Tibial nerve (tissue), 4 donors: ENCODE results near the gene DEFB129. TPM values are rescaled to one million over a fixed set of nuclear protein-coding genes. Genes with fewer than 3 reads are reported as not detected.
"Not testable (repeated sequence)": the region's sequence is repeated elsewhere in the genome, so short reads cannot be mapped to it uniquely, and the experiment has no call there.

Experiments used
- DNase-seq, 2 donors: peaks; one replicate each; pipeline ENCODE4 v3.0.0-alpha.2; 2019; ENCODE audit warnings: low spot score in 2 of 2
- H3K27ac ChIP-seq, 4 donors: fragments of 200-600 bp; sonication (generic) in 3 of 4; one replicate each; pipeline ENCODE4 v1.5.1; 2017 to 2019; ENCODE audit warnings: mild to moderate bottlenecking in 1 of 4
- H3K27me3 ChIP-seq, 2 donors: fragments of 200-600 bp; sonication (generic) in 1 of 2; one replicate each; pipeline versions ENCODE4 v1.5.1 to v1.6.0; 2017 to 2019
- H3K36me3 ChIP-seq, 3 donors: fragments of 200-600 bp; sonication (generic); one replicate each; pipeline ENCODE4 v1.5.1; 2018 to 2019
- H3K4me1 ChIP-seq, 4 donors: fragments of 200-600 bp; sonication (generic) in 3 of 4; one replicate each; pipeline ENCODE4 v1.5.1; 2017 to 2019
- H3K4me3 ChIP-seq, 4 donors: fragments of 200-600 bp; sonication (generic) in 3 of 4; one replicate each; pipeline ENCODE4 v1.5.1; 2017 to 2019; ENCODE audit warnings: mild to moderate bottlenecking in 1 of 4, moderate library complexity in 1 of 4
- H3K9me3 ChIP-seq, 4 donors: fragments of 200-600 bp; sonication (generic) in 3 of 4; one replicate each; pipeline ENCODE4 v1.5.1; 2017 to 2019
- EP300 ChIP-seq, 2 donors: sonication (generic); formaldehyde crosslinking; IDR thresholded peaks; one replicate each; pipeline ENCODE4 v1.6.1; 2017; ENCODE audit warnings: antibody characterized with exemption in 2 of 2, mild to moderate bottlenecking in 1 of 2
- POLR2A ChIP-seq, 2 donors: fragments of 450-650 bp; IDR thresholded peaks; one replicate each; pipeline ENCODE4 v1.6.1; 2017; ENCODE audit warnings: antibody characterized with exemption in 2 of 2, mild to moderate bottlenecking in 2 of 2, moderate library complexity in 2 of 2
- WGBS, 2 donors: methylation state at CpG; one replicate each; pipeline ENCODE4 v1.1.5; 2018; 5-methylcytosine and 5-hydroxymethylcytosine counted together
- total RNA-seq, 4 donors: library from RNA; depleted of rRNA; stranded (reverse); fragments of >200 nt; gene quantifications; one replicate each; pipeline ENCODE4 v1.1.0, GENCODE V29; 2016
- TF ChIP-seq, protein P1 (sequence below), 5 experiments: fragments of 200-600 bp in 3 of 5; fragments of 450-650 bp in 2 of 5; sonication (generic) in 3 of 5; IDR thresholded peaks; one replicate each; pipeline ENCODE4 v1.5.1; 2016 to 2019; ENCODE audit warnings: antibody characterized with exemption in 5 of 5, mild to moderate bottlenecking in 3 of 5, moderate library complexity in 2 of 5

The DEFB129 gene
- total RNA-seq, 4 donors from 2014 or later, result not detected

- Histone ChIP-seq H3K4me3 (no peak overlapping the region), H3K36me3 (no peaks in the 10 kb centered on the region), H3K4me1 (no peaks in the 10 kb centered on the region), H3K9me3 (no peaks in the 10 kb centered on the region), H3K27me3 (peaks cover 0 to 3% of the 10 kb centered on the region in 2 donors), H3K27ac (no peak overlapping the region)
- TF ChIP-seq EP300 (IDR thresholded peaks at IDR 0.05) (no peak), POLR2A (IDR thresholded peaks at IDR 0.05) (no peak)
- TF ChIP-seq, protein P1, sequence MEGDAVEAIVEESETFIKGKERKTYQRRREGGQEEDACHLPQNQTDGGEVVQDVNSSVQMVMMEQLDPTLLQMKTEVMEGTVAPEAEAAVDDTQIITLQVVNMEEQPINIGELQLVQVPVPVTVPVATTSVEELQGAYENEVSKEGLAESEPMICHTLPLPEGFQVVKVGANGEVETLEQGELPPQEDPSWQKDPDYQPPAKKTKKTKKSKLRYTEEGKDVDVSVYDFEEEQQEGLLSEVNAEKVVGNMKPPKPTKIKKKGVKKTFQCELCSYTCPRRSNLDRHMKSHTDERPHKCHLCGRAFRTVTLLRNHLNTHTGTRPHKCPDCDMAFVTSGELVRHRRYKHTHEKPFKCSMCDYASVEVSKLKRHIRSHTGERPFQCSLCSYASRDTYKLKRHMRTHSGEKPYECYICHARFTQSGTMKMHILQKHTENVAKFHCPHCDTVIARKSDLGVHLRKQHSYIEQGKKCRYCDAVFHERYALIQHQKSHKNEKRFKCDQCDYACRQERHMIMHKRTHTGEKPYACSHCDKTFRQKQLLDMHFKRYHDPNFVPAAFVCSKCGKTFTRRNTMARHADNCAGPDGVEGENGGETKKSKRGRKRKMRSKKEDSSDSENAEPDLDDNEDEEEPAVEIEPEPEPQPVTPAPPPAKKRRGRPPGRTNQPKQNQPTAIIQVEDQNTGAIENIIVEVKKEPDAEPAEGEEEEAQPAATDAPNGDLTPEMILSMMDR (IDR thresholded peaks at IDR 0.05), result no peak
- 50 to 64% methylated on average over 1 of the region's 1 CpG for WGBS, 2 donors
- no peak for DNase-seq
Measured at GRCh38 chr20:215796-216195, 11.3 kb upstream of the DEFB129 start.

GRCh38 chr20:217266-217665 lies 9.8 kb upstream of the DEFB129 start:
- Histone ChIP-seq H3K27me3 (peaks cover 0 to 3% of the 10 kb centered on the region in 2 donors), H3K27ac (no peak overlapping the region), H3K4me3 (no peak overlapping the region), H3K4me1 (no peaks in the 10 kb centered on the region), H3K9me3 (no peaks in the 10 kb centered on the region), H3K36me3 (no peaks in the 10 kb centered on the region)
- no peak for DNase-seq
- WGBS, 2 donors, result 79 to 81% methylated on average over 1 of the region's 1 CpG
- TF ChIP-seq POLR2A (IDR thresholded peaks at IDR 0.05), result no peak
- TF ChIP-seq EP300 (IDR thresholded peaks at IDR 0.05), result no peak
- TF ChIP-seq, protein P1 (IDR thresholded peaks at IDR 0.05), result no peak

DNA sequence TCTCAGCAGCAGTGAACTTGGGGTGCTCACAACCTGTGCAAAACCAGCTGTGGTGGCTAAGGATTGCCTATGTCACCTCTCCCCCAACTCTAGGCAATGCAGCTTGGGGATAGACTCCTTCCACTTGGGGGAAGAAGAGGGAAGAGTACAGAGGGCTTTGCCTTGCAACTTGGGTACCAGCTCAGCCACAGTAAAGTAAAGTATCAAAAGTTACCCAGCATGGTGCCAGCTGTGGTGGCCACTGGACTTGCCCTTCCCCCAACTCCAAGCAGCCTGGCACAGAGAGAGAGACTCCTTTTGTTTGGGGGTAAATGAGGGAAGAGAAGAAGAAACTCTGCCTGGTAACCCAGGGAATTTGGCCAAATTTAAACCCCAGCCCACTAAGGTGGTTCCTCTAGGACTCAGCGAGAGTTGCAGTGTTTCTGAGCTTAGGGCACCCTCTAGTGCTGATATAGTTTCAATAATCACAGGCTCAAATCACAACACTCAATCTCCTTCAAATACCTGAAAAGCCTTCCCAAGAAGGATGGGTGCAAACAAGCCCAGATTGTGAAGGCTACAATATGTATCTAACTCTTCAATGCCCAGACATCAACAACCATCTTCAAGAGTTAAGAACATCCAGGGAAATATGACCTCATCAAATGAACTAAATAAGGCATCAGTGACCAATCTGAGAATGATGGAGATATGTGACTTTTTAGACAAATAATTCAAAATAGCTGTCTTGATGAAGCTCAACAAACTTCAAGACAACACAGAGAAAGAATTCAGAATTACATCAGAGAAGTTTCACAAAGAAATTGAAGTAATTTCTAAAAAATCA lies 7.6 kb upstream of the DEFB129 start:
- no peak for DNase-seq
- Histone ChIP-seq H3K36me3 (no peaks in the 10 kb centered on the region), H3K27ac (no peak overlapping the region), H3K27me3 (peaks cover 0 to 4% of the 10 kb centered on the region in 2 donors), H3K4me1 (no peaks in the 10 kb centered on the region), H3K9me3 (no peaks in the 10 kb centered on the region), H3K4me3 (no peak overlapping the region)
- TF ChIP-seq POLR2A (IDR thresholded peaks at IDR 0.05) (no peak), EP300 (IDR thresholded peaks at IDR 0.05) (no peak)
- TF ChIP-seq, protein P1 (IDR thresholded peaks at IDR 0.05), result no peak
- WGBS, 2 donors, result 0 to 20% methylated on average over 1 of the region's 1 CpG

- Histone ChIP-seq H3K36me3 (no peaks in the 10 kb centered on the region), H3K9me3 (no peaks in the 10 kb centered on the region), H3K27ac (no peak overlapping the region), H3K27me3 (peaks cover 0 to 8% of the 10 kb centered on the region in 2 donors), H3K4me1 (no peaks in the 10 kb centered on the region), H3K4me3 (no peak overlapping the region)
- TF ChIP-seq POLR2A (IDR thresholded peaks at IDR 0.05) (no peak), EP300 (IDR thresholded peaks at IDR 0.05) (no peak)
- TF ChIP-seq, protein P1 (IDR thresholded peaks at IDR 0.05), result no peak
- 46 to 73% methylated on average over 1 of the region's 1 CpG for WGBS, 2 donors
- DNase-seq, result no peak
Measured at GRCh38 chr20:221258-221830, 5.7 kb upstream of the DEFB129 start.

GRCh38 chr20:225879-226278 lies 1.2 kb upstream of the DEFB129 start:
- not testable (repeated sequence) for H3K27ac ChIP-seq, H3K9me3 ChIP-seq, DNase-seq, H3K36me3 ChIP-seq, H3K4me3 ChIP-seq, H3K27me3 ChIP-seq, H3K4me1 ChIP-seq
- 79 to 85% methylated on average over 3 of the region's 3 CpGs for WGBS, 2 donors
